Measurements from ENCODE around the gene IFIT2. TPM values are rescaled to one million over a fixed set of nuclear protein-coding genes. Genes with fewer than 3 reads are reported as not detected.

IFIT2 gene
- total RNA-seq, 2 experiments from 2014 or later, result 39.2 to 41.6 TPM

DNA sequence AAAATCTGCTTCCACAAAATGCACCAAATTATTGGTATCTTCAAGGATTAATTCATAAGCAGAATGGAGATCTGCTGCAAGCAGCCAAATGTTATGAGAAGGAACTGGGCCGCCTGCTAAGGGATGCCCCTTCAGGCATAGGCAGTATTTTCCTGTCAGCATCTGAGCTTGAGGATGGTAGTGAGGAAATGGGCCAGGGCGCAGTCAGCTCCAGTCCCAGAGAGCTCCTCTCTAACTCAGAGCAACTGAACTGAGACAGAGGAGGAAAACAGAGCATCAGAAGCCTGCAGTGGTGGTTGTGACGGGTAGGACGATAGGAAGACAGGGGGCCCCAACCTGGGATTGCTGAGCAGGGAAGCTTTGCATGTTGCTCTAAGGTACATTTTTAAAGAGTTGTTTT lies 38.0 kb downstream of the IFIT2 start:
- DNase-seq (no peak), ATAC-seq (no peak)
- POLR2A ChIA-PET, result interaction anchor here (0.6 kb wide), 1 partner anchor 14 kb away, joined by 3 read pairs; no protein-coding TSS in a partner anchor
- peaks cover 23% of the 10 kb centered on the region for H3K4me1 Mint-ChIP-seq (ENCODE audit: low read depth)
- TF ChIP-seq, protein P1, sequence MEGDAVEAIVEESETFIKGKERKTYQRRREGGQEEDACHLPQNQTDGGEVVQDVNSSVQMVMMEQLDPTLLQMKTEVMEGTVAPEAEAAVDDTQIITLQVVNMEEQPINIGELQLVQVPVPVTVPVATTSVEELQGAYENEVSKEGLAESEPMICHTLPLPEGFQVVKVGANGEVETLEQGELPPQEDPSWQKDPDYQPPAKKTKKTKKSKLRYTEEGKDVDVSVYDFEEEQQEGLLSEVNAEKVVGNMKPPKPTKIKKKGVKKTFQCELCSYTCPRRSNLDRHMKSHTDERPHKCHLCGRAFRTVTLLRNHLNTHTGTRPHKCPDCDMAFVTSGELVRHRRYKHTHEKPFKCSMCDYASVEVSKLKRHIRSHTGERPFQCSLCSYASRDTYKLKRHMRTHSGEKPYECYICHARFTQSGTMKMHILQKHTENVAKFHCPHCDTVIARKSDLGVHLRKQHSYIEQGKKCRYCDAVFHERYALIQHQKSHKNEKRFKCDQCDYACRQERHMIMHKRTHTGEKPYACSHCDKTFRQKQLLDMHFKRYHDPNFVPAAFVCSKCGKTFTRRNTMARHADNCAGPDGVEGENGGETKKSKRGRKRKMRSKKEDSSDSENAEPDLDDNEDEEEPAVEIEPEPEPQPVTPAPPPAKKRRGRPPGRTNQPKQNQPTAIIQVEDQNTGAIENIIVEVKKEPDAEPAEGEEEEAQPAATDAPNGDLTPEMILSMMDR (IDR thresholded peaks at IDR 0.05), result no peak
- H3K9me3 Mint-ChIP-seq, result no peaks in the 10 kb centered on the region
- intact Hi-C loops (cut with micrococcal nuclease), result no loop called here
- no peaks in the 10 kb centered on the region for H3K36me3 Mint-ChIP-seq (ENCODE audit: low read depth)
- H3K27me3 Mint-ChIP-seq, result peaks cover 40% of the 10 kb centered on the region
- H3K4me3 Mint-ChIP-seq, result no peak overlapping the region
- CTCF ChIA-PET, result no interaction called here
- H3K27ac Mint-ChIP-seq, result no peak overlapping the region

DNA sequence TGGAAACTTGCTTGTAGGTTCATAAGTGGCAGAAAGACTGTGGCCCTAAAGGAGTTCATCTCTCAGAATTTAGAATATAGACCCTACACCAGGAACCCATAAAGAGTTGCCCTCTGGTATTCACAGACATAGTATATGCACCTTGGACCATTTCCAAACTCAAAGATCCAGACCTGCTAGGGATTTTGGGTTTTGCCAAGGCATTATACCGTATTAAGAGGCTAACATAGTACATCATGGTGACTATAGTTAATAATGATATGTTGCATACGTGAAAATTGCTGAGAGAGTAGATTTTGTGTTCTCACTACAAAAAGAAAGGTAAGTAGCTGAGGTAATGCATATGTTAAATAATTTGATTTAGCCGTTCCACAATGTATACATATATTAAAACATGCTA lies 39.8 kb downstream of the IFIT2 start:
- Mint-ChIP-seq H3K27me3 (peaks cover 30% of the 10 kb centered on the region), H3K4me3 (no peak overlapping the region), H3K36me3 (ENCODE audit: low read depth) (no peaks in the 10 kb centered on the region), H3K27ac (no peak overlapping the region), H3K9me3 (no peaks in the 10 kb centered on the region), H3K4me1 (ENCODE audit: low read depth) (peaks cover 11% of the 10 kb centered on the region)
- DNase-seq (no peak), ATAC-seq (no peak)
- CTCF ChIA-PET, result interaction anchor here (1.0 kb wide), 1 partner anchor 77 kb away, joined by 3 read pairs; no protein-coding TSS in a partner anchor
- POLR2A ChIA-PET, result interaction anchor here (1.3 kb wide), 1 partner anchor 52 kb away, joined by 5 read pairs; no protein-coding TSS in a partner anchor
- TF ChIP-seq, protein P1 (IDR thresholded peaks at IDR 0.05), result no peak
- intact Hi-C loops (cut with micrococcal nuclease), result no loop called here

DNA sequence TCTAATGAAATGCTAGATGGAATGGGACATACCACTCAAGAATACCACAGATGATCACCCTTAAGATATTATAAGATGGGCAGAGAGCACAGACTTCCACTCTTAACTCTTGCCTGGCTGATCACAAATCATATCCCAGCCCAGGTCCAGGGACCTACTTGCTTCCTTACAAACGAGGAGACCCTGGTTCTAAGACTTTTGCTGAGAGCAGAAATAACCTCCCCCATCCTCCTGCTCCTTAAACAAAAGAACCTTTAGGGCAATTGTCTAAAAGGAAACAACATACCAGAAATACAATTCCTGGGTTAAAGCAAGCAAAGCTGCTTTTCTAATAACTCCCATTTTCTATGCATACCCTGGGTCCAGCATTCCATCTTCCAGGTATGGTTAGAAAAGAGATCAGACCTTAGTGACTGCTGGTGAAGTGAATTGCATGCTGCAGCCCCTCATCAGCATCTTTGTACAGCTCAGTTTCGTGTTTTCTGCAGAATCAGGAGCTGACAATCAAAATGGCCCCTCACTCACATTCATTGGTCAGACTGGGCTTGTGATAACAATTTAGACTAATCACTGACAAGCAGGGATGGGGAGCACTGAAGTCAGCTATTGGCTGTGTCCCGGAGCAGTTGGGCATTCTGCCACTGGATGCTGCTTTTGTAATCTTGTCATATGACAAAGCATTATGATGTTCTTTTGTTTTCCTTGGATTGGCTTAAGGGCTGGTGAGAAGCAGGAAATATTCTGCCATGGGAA lies 40.5 kb downstream of the IFIT2 start:
- H3K36me3 Mint-ChIP-seq (ENCODE audit: low read depth), result no peaks in the 10 kb centered on the region
- peaks cover 28% of the 10 kb centered on the region for H3K27me3 Mint-ChIP-seq
- ChIA-PET POLR2A (interaction anchor here (1.3 kb wide), 1 partner anchor 51 kb away, joined by 5 read pairs; no protein-coding TSS in a partner anchor), CTCF (interaction anchor here (0.8 to 1.0 kb wide), 2 partner anchors 10 to 60 kb away, joined by 3 read pairs; no protein-coding TSS in a partner anchor)
- intact Hi-C loops (cut with micrococcal nuclease), result no loop called here
- H3K4me1 Mint-ChIP-seq (ENCODE audit: low read depth), result peaks cover 6% of the 10 kb centered on the region
- ATAC-seq, result no peak
- H3K4me3 Mint-ChIP-seq, result no peak overlapping the region
- H3K27ac Mint-ChIP-seq, result no peak overlapping the region
- no peaks in the 10 kb centered on the region for H3K9me3 Mint-ChIP-seq
- TF ChIP-seq, protein P1 (IDR thresholded peaks at IDR 0.05), result no peak
- DNase-seq, result no peak

DNA sequence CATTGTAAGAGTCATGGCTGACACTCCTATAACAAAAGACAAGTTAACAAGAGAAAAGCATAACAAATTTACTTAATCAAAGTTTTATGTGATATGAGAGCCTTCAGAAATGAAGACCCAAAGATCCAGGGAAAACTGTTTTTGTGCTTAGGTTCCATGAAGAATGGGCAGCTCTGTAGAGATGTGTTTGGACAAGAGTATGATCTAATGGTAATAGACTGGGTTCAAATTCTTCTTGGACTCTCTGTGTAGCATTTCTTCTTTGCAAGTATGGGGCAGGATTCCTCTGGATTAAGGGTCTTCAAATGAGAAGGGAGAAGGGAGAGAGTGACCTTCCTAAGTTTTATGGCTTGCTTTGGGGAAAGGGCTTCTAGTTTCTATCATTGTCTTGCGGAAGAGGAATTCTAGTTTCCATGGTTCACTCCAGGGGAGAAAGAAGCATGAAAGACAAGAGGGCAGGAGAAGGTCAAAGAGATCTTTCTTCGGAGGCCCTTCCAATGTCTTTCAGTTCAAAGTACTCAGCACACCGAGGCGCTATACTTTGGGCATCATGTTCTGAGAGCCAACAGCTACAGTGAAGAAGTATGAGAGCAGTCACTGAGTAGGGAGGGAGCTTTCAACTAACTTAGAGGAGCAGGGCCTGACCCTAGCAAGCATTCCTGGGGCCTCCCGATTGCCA lies 41.4 kb downstream of the IFIT2 start:
- H3K4me3 Mint-ChIP-seq, result no peak overlapping the region
- no peaks in the 10 kb centered on the region for H3K36me3 Mint-ChIP-seq (ENCODE audit: low read depth)
- CTCF ChIA-PET, result interaction anchor here (0.8 to 1.1 kb wide), 4 partner anchors 11 to 60 kb away, joined by 3 to 5 read pairs (median 3); no protein-coding TSS in a partner anchor
- no peak overlapping the region for H3K27ac Mint-ChIP-seq
- intact Hi-C loops (cut with micrococcal nuclease), result no loop called here
- POLR2A ChIA-PET, result interaction anchor here (1.3 kb wide), 1 partner anchor 51 kb away, joined by 5 read pairs; no protein-coding TSS in a partner anchor
- H3K9me3 Mint-ChIP-seq, result no peaks in the 10 kb centered on the region
- H3K27me3 Mint-ChIP-seq, result peaks cover 28% of the 10 kb centered on the region
- TF ChIP-seq, protein P1 (IDR thresholded peaks at IDR 0.05), result no peak
- no peak for DNase-seq
- ATAC-seq, result no peak
- no peaks in the 10 kb centered on the region for H3K4me1 Mint-ChIP-seq (ENCODE audit: low read depth)

All from activated CD8-positive, alpha-beta T cell treated with anti-CD3 and anti-CD28 coated beads for 36 hours (primary cell).